ENCODE measurements around the gene CACNB3.

DNA sequence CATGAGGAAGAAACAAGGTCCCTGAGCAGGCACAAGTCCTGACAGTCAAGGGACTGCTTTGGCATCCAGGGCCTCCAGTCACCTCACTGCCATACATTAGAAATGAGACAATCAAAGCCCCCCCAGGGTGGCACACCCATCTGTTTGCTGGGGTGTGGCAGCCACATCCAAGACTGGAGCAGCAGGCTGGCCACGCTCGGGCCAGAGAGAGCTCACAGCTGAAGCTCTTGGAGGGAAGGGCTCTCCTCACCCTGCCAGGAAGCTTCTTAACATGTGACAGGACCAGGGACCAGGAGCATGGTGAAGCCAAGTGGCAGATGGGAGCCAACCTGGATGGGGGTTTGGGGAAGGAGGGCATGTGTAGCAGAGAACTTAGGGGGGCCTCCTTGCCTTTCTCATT is 10.0 kb downstream of the CACNB3 start:
- TF ChIP-seq POLR2AphosphoS5 (IDR thresholded peaks at IDR 0.05): no peak
- TF ChIP-seq POLR2A (IDR thresholded peaks at IDR 0.05): no peak
- TF ChIP-seq, protein P1, sequence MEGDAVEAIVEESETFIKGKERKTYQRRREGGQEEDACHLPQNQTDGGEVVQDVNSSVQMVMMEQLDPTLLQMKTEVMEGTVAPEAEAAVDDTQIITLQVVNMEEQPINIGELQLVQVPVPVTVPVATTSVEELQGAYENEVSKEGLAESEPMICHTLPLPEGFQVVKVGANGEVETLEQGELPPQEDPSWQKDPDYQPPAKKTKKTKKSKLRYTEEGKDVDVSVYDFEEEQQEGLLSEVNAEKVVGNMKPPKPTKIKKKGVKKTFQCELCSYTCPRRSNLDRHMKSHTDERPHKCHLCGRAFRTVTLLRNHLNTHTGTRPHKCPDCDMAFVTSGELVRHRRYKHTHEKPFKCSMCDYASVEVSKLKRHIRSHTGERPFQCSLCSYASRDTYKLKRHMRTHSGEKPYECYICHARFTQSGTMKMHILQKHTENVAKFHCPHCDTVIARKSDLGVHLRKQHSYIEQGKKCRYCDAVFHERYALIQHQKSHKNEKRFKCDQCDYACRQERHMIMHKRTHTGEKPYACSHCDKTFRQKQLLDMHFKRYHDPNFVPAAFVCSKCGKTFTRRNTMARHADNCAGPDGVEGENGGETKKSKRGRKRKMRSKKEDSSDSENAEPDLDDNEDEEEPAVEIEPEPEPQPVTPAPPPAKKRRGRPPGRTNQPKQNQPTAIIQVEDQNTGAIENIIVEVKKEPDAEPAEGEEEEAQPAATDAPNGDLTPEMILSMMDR (IDR thresholded peaks at IDR 0.05): no peak
